ENCODE measurements around the gene CD24. TPM values are rescaled to one million over a fixed set of nuclear protein-coding genes. Genes with fewer than 3 reads are reported as not detected.

Gene CD24
- total and polyA plus RNA-seq, 2 of the 8 experiments (the other 6 are each of a cell fraction or from before 2014, with no cell fraction given) = 2,134 to 2,327 TPM

- no peaks in the 10 kb centered on the region for H3K23me2 ChIP-seq (ENCODE audit: low read depth, low read length)
- H3K18ac ChIP-seq (ENCODE audit: extremely low read depth, low read length) = no peak overlapping the region
- POLR2A ChIA-PET (ENCODE audit: partially characterized antibody) = no interaction called here
- peaks cover 0 to 4% (median 0%) of the 10 kb centered on the region in 4 experiments; a peak in 3 of 7 replicates for H3K4me1 ChIP-seq (replicated peaks in 1 of 4; ENCODE audit: control insufficient read depth in 3 of 4, insufficient read depth in 4 of 4, low read length in 3 of 4)
- no peak overlapping the region for H3K4me3 ChIP-seq (ENCODE audit: extremely low read depth in 1 of 4, insufficient read depth in 2 of 4, low read depth in 3 of 4, low read length in 4 of 4)
- H2BK15ac ChIP-seq (ENCODE audit: low read length) = no peak overlapping the region
- no peak overlapping the region for H2BK12ac ChIP-seq (ENCODE audit: low read depth, low read length)
- H2AK5ac ChIP-seq (ENCODE audit: low read depth, low read length) = no peak overlapping the region
- 36% methylated on average over 5 of the region's 5 CpGs; no CpG with 5 or more reads in 1 of the 2 experiments for WGBS, 2 experiments (ENCODE audit: extremely low coverage in 1 of 2, insufficient coverage in 1 of 2, insufficient read length in 1 of 2, insufficient replicate concordance in 2 of 2, low coverage in 1 of 2, low lambda C conversion rate in 2 of 2, missing lambda C conversion rate in 1 of 2)
- no peak overlapping the region for H4K8ac ChIP-seq (ENCODE audit: extremely low read depth, insufficient read depth, low read length)
- peak overlapping the region; percentile 26; a peak in 2 of 4 replicates for H3K4me2 ChIP-seq (ENCODE audit: insufficient read depth in 1 of 2, low read depth in 2 of 2, low read length in 2 of 2)
- DNase-seq (ENCODE audit: low read depth in 1 of 2, low spot score in 2 of 2) (peak; percentile 43 to 89), FAIRE-seq (no peak)
- H3K14ac ChIP-seq (ENCODE audit: insufficient read length) = no peak overlapping the region
- H3K27ac ChIP-seq (ENCODE audit: low read depth, low read length) = no peak overlapping the region
- no peak overlapping the region for H3K56ac ChIP-seq (replicated peaks; ENCODE audit: insufficient read length, low read depth, low read length)
- no peak overlapping the region for H3K4ac ChIP-seq (replicated peaks; ENCODE audit: insufficient read length, low read depth, low read length)
- no peaks in the 10 kb centered on the region for H3K79me2 ChIP-seq (ENCODE audit: control insufficient read depth in 1 of 2, insufficient read depth in 2 of 2, low read length in 2 of 2)
- CTCF ChIA-PET (ENCODE audit: partially characterized antibody) = no interaction called here
- no peaks in the 10 kb centered on the region for H3K27me3 ChIP-seq (replicated peaks in 1 of 4; ENCODE audit: control insufficient read depth in 3 of 4, extremely low read depth in 1 of 4, insufficient read depth in 3 of 4, low read length in 3 of 4)
- H3K79me1 ChIP-seq (ENCODE audit: low read depth, low read length) = no peaks in the 10 kb centered on the region
- no peak overlapping the region for H4K5ac ChIP-seq (ENCODE audit: insufficient read length, low read depth, low read length)
- H4K20me1 ChIP-seq (replicated peaks in 1 of 2; ENCODE audit: control insufficient read depth in 1 of 2, insufficient read depth in 2 of 2, low read length in 2 of 2) = no peaks in the 10 kb centered on the region
- no peak overlapping the region for H2BK20ac ChIP-seq (ENCODE audit: low read length)
- H3K23ac ChIP-seq (ENCODE audit: insufficient read length) = no peak overlapping the region
- H3K36me3 ChIP-seq (ENCODE audit: control insufficient read depth in 2 of 4, insufficient read depth in 4 of 4, low read length in 3 of 4) = no peaks in the 10 kb centered on the region
- H3K9me3 ChIP-seq (ENCODE audit: insufficient read depth in 2 of 2, low read depth in 1 of 2, low read length in 1 of 2) = no peaks in the 10 kb centered on the region
- H4K91ac ChIP-seq (replicated peaks; ENCODE audit: insufficient read length, low read length) = no peak overlapping the region
- no peak overlapping the region for H2BK120ac ChIP-seq (replicated peaks; ENCODE audit: low read depth, low read length)
- H2AFZ ChIP-seq (ENCODE audit: low read length) = no peak overlapping the region
- H3K9ac ChIP-seq (replicated peaks in 1 of 4; ENCODE audit: extremely low read depth in 1 of 4, low read depth in 3 of 4, low read length in 3 of 4) = no peak overlapping the region
- H2BK5ac ChIP-seq (ENCODE audit: low read depth, low read length) = no peak overlapping the region
These were observed 46.8 kb downstream of the CD24 start for GRCh38 chr6:106927531-106928398.

Data from H1 (cell line).